Karpas-422 (cell line): ENCODE results near the gene MTA1. TPM values are rescaled to one million over a fixed set of nuclear protein-coding genes. Genes with fewer than 3 reads are reported as not detected.

Source experiments
- DNase-seq: peaks from one replicate; pipeline ENCODE4 v3.0.0-alpha.2; 2015
- H2AFZ ChIP-seq: fragments of 200-600 bp; sonication (generic); 2 replicates; pipeline ENCODE4 v1.6.1; 2014; ENCODE audit warnings: antibody characterized with exemption, low read length, mixed read lengths
- H3K27ac ChIP-seq: fragments of 200-600 bp; sonication (generic); 2 replicates; pipeline ENCODE4 v1.5.1; 2014; ENCODE audit warnings: mild to moderate bottlenecking, low read length, moderate library complexity
- H3K27me3 ChIP-seq: fragments of 200-600 bp; sonication (generic); 2 replicates; pipeline ENCODE4 v1.6.1; 2014; ENCODE audit warnings: low read length, mixed read lengths
- H3K36me3 ChIP-seq: fragments of 200-600 bp; sonication (generic); 2 replicates; pipeline ENCODE4 v1.6.1; 2014; ENCODE audit warnings: low read length, mixed read lengths; ENCODE audit not compliant: insufficient read depth
- H3K4me1 ChIP-seq: fragments of 200-600 bp; sonication (generic); 2 replicates; pipeline ENCODE4 v1.6.1; 2014; ENCODE audit warnings: mild to moderate bottlenecking, low read length, mixed read lengths
- H3K4me2 ChIP-seq: fragments of 200-600 bp; sonication (generic); 2 replicates; pipeline ENCODE4 v1.6.1; 2014; ENCODE audit warnings: low read length, low read depth, mild to moderate bottlenecking; ENCODE audit not compliant: poor library complexity, severe bottlenecking
- H3K4me3 ChIP-seq: fragments of 200-600 bp; sonication (generic); 2 replicates; pipeline ENCODE4 v1.5.1; 2014; ENCODE audit warnings: mild to moderate bottlenecking, antibody characterized with exemption, low read length, mixed read lengths
- H3K79me2 ChIP-seq: fragments of 200-600 bp; sonication (generic); 2 replicates; pipeline ENCODE4 v1.6.1; 2014; ENCODE audit warnings: mild to moderate bottlenecking, low read length, mixed read lengths
- H3K9ac ChIP-seq: fragments of 200-600 bp; sonication (generic); 2 replicates; pipeline ENCODE4 v1.6.0; 2014; ENCODE audit warnings: low read length
- H3K9me2 ChIP-seq: fragments of 200-600 bp; sonication (generic), shearing (Covaris generic); replicated peaks from 2 replicates; pipeline ENCODE4 v1.6.0; 2014; ENCODE audit warnings: mild to moderate bottlenecking, low read length, moderate library complexity; ENCODE audit not compliant: insufficient read depth
- H3K9me3 ChIP-seq: fragments of 300-700, 200-600 bp; sonication (generic); 2 replicates; pipeline ENCODE4 v1.6.1; 2014; ENCODE audit warnings: low read length, mixed read lengths
- H4K20me1 ChIP-seq: fragments of 200-600 bp; sonication (generic); 2 replicates; pipeline ENCODE4 v1.6.1; 2014; ENCODE audit warnings: mild to moderate bottlenecking, antibody characterized with exemption, low read length, low read depth; ENCODE audit not compliant: insufficient read depth
- total RNA-seq: library from RNA; depleted of rRNA; stranded (reverse); fragments of >200 nt; shearing (Covaris generic); gene quantifications from 2 replicates; pipeline ENCODE4 v1.2.3, GENCODE V29; 2014; ENCODE audit warnings: low replicate concordance; rRNA removed

Gene MTA1
- total RNA-seq, 1 experiment from 2014 or later: 94.6 TPM

DNA sequence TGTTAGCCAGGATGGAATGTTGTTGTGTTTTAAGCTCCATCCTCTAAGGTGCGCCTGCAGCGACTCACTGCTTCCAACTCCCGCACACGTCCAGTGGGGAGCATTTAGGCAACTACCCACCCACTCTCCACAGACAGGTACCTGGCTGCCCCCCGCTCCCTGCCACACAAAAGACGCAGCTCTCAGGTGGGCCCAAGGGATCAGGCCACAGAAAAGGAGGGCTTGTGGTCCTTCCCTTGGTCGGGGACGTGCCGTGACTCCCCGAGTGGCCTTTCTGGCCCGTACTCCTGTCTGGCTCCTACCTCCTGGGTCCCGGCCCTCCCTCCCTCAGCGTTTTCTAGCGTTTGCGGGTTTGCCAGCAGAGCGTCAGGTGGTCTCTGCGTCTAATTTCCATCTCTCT is 87.6 kb downstream of the MTA1 start:
- no peaks in the 10 kb centered on the region for H4K20me1 ChIP-seq
- H3K9ac ChIP-seq: no peak overlapping the region
- no peak for DNase-seq

DNA sequence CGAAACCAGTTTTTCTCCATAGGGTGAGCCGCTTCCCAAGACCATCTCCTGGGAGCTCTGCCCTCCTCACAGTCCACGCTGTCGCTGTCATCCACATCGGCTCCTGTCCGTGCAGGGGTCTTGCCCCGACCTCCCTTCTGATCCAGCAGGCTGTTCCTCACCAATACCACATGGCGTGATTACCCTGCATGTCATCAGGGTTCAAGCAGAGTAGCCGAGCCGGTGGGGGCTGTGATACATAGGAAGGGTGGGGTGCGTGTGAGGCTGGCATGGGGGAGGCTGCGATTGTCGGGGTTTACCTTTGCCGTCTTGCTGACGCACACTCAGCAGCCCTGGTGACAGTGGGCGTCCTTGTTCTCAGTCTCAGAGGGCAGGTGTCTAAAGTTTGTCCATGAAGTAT is 88.4 kb downstream of the MTA1 start:
- DNase-seq: no peak
- Histone ChIP-seq H4K20me1 (no peaks in the 10 kb centered on the region), H3K27me3 (no peaks in the 10 kb centered on the region), H3K9me3 (no peaks in the 10 kb centered on the region), H3K36me3 (no peaks in the 10 kb centered on the region), H3K4me2 (no peak overlapping the region), H3K9me2 (no peaks in the 10 kb centered on the region), H2AFZ (no peak overlapping the region), H3K4me3 (no peak overlapping the region), H3K27ac (no peak overlapping the region), H3K4me1 (peaks cover 10% of the 10 kb centered on the region), H3K9ac (no peak overlapping the region), H3K79me2 (no peaks in the 10 kb centered on the region)

More for the DNA sequence above, 87.6 kb downstream of the MTA1 start:
- H3K36me3 ChIP-seq: no peaks in the 10 kb centered on the region
- H3K4me3 ChIP-seq: no peak overlapping the region
- H3K79me2 ChIP-seq: no peaks in the 10 kb centered on the region
- no peak overlapping the region for H3K27ac ChIP-seq
- H3K9me3 ChIP-seq: no peaks in the 10 kb centered on the region
- H3K4me1 ChIP-seq: peaks cover 10% of the 10 kb centered on the region
- H3K27me3 ChIP-seq: no peaks in the 10 kb centered on the region
- no peak overlapping the region for H3K4me2 ChIP-seq
- no peak overlapping the region for H2AFZ ChIP-seq
- H3K9me2 ChIP-seq: no peaks in the 10 kb centered on the region

DNA sequence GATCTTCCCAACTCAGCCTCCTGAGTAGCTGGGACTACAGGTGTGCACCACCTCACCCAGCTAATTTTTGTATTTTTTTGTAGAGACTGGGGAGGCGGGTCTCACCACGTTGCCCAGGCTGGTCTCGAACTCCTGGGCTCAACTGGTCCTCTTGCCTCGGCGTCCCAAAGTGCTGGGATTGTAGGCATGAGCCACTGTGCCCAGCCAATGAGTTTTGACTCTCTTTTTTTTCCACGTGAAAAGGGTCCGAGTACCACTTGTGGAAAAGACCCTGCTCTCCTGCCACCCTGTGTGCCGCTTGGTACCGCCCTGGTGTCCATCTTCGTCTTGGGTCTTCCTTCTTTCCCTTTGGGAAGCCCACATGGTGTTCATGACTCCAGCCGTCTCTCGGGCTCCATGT is 89.0 kb downstream of the MTA1 start:
- Histone ChIP-seq H2AFZ (no peak overlapping the region), H3K79me2 (no peaks in the 10 kb centered on the region), H3K9ac (no peak overlapping the region), H4K20me1 (no peaks in the 10 kb centered on the region), H3K9me2 (no peaks in the 10 kb centered on the region), H3K4me2 (no peak overlapping the region), H3K36me3 (no peaks in the 10 kb centered on the region), H3K4me3 (no peak overlapping the region), H3K27me3 (no peaks in the 10 kb centered on the region), H3K27ac (no peak overlapping the region), H3K4me1 (peaks cover 10% of the 10 kb centered on the region), H3K9me3 (no peaks in the 10 kb centered on the region)
- DNase-seq: no peak

DNA sequence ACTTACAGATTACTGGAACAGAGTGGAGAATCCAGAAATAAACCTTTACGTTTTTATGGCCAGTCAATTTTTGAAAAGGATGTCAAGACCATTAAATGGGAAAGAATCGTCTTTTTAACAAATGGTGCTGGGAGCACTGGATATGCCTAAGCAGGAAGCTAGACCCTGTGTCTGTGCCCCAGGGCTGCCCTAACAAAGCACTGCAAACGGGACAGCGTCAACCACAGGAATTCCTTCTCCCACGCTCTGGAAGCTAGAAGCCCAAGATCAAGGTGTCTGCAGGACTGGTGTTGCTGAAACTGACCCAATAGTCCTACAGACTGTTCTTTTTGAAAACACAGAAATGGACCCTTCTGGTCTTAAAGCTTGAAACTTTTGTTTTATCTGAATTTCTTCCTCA is 97.5 kb downstream of the MTA1 start:
- H3K27ac ChIP-seq: no peak overlapping the region
- no peak overlapping the region for H3K9ac ChIP-seq
- no peaks in the 10 kb centered on the region for H3K27me3 ChIP-seq
- peaks cover 7% of the 10 kb centered on the region for H3K4me1 ChIP-seq
- H3K9me2 ChIP-seq: no peaks in the 10 kb centered on the region
- no peak for DNase-seq
- no peak overlapping the region for H3K4me3 ChIP-seq
- H2AFZ ChIP-seq: no peak overlapping the region
- H3K36me3 ChIP-seq: no peaks in the 10 kb centered on the region
- no peaks in the 10 kb centered on the region for H3K79me2 ChIP-seq
- peaks cover 3% of the 10 kb centered on the region; the same call in 1 of the 2 replicates for H3K9me3 ChIP-seq
- no peaks in the 10 kb centered on the region for H4K20me1 ChIP-seq
- H3K4me2 ChIP-seq: no peak overlapping the region

DNA sequence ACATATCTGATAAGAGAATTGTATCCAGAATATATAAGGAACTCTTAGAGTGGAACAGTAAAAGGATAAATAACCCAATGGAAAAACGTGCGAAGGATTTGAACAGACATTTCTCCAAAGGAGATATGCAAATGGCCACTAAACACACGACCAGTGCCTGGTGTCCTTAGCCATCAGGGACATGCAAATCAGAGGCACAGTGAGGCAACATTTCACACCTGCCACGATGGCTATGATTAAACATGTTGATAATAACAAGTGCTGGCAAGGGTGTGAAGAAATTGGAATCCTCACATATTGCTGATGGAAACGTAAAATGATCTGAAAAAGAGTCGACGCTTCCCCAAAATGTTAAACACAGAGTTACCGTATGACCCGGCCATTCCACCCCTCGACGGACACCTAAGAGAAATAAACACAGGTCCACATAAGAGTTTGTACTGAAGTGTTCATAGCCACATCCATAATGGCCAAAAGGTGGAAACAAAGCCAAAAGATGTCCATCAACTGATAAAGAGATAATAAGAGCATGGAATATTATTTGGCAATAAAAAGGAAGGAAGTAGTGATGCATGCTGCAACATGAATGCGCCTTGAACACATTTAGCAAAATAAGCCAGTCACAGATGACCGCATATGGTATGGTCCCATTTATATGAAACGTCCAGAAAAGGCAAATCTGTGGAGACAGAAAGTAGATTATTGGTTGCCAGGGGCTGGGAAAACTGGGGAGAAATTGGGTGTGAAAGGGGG is 100.5 kb downstream of the MTA1 start:
- Histone ChIP-seq H3K4me3 (no peak overlapping the region), H2AFZ (no peak overlapping the region), H3K4me1 (peaks cover 7% of the 10 kb centered on the region), H3K27ac (no peak overlapping the region), H3K27me3 (no peaks in the 10 kb centered on the region), H3K79me2 (no peaks in the 10 kb centered on the region), H3K36me3 (no peaks in the 10 kb centered on the region), H3K9me2 (no peaks in the 10 kb centered on the region), H3K9me3 (no peaks in the 10 kb centered on the region), H4K20me1 (no peaks in the 10 kb centered on the region), H3K4me2 (no peak overlapping the region), H3K9ac (no peak overlapping the region)
- DNase-seq: peak; percentile 65

Other genes starting within 250 kb of the MTA1 start
- gene NUDT14, start 238.5 kb upstream of the MTA1 start, total RNA-seq: 20.6 and 30.1 TPM in 2 replicates
- 58.9 and 130 TPM in 2 replicates for gene BTBD6, start 171.3 kb upstream of the MTA1 start, total RNA-seq
- gene BRF1, start 118.8 kb upstream of the MTA1 start, total RNA-seq: 19.0 and 54.9 TPM in 2 replicates
- gene PACS2, start 105.1 kb upstream of the MTA1 start, total RNA-seq: 32.4 and 55.8 TPM in 2 replicates
- gene TEX22, start 21.3 kb upstream of the MTA1 start, total RNA-seq: 0.67 and 1.7 TPM in 2 replicates
- 0.45 TPM in 1 of 2 replicates, not detected in the other for gene CRIP2, start 55.0 kb downstream of the MTA1 start, total RNA-seq
- 140 and 285 TPM in 2 replicates for gene CRIP1, start 67.1 kb downstream of the MTA1 start, total RNA-seq
- gene TEDC1, start 71.4 kb downstream of the MTA1 start, total RNA-seq: 9.8 and 35.6 TPM in 2 replicates
- gene TMEM121, start 106.8 kb downstream of the MTA1 start, total RNA-seq: 0.18 TPM in 1 of 2 replicates, not detected in the other